NCI-H2081 treated with DMSO at 0.1 percent for 48 hours (cell line): ENCODE measurements around the gene INPPL1.
A peak's percentile ranks its signal among the peaks of the same experiment; 100 is the strongest.
"Not testable (repeated sequence)": the region's sequence is repeated elsewhere in the genome, so short reads cannot be mapped to it uniquely, and the experiment has no call there.

Experiments
- DNase-seq: peaks from one replicate; lab custom pipeline; 2025; lab: John Stamatoyannopoulos, UW

Gene INPPL1, protein sequence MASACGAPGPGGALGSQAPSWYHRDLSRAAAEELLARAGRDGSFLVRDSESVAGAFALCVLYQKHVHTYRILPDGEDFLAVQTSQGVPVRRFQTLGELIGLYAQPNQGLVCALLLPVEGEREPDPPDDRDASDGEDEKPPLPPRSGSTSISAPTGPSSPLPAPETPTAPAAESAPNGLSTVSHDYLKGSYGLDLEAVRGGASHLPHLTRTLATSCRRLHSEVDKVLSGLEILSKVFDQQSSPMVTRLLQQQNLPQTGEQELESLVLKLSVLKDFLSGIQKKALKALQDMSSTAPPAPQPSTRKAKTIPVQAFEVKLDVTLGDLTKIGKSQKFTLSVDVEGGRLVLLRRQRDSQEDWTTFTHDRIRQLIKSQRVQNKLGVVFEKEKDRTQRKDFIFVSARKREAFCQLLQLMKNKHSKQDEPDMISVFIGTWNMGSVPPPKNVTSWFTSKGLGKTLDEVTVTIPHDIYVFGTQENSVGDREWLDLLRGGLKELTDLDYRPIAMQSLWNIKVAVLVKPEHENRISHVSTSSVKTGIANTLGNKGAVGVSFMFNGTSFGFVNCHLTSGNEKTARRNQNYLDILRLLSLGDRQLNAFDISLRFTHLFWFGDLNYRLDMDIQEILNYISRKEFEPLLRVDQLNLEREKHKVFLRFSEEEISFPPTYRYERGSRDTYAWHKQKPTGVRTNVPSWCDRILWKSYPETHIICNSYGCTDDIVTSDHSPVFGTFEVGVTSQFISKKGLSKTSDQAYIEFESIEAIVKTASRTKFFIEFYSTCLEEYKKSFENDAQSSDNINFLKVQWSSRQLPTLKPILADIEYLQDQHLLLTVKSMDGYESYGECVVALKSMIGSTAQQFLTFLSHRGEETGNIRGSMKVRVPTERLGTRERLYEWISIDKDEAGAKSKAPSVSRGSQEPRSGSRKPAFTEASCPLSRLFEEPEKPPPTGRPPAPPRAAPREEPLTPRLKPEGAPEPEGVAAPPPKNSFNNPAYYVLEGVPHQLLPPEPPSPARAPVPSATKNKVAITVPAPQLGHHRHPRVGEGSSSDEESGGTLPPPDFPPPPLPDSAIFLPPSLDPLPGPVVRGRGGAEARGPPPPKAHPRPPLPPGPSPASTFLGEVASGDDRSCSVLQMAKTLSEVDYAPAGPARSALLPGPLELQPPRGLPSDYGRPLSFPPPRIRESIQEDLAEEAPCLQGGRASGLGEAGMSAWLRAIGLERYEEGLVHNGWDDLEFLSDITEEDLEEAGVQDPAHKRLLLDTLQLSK

DNA sequence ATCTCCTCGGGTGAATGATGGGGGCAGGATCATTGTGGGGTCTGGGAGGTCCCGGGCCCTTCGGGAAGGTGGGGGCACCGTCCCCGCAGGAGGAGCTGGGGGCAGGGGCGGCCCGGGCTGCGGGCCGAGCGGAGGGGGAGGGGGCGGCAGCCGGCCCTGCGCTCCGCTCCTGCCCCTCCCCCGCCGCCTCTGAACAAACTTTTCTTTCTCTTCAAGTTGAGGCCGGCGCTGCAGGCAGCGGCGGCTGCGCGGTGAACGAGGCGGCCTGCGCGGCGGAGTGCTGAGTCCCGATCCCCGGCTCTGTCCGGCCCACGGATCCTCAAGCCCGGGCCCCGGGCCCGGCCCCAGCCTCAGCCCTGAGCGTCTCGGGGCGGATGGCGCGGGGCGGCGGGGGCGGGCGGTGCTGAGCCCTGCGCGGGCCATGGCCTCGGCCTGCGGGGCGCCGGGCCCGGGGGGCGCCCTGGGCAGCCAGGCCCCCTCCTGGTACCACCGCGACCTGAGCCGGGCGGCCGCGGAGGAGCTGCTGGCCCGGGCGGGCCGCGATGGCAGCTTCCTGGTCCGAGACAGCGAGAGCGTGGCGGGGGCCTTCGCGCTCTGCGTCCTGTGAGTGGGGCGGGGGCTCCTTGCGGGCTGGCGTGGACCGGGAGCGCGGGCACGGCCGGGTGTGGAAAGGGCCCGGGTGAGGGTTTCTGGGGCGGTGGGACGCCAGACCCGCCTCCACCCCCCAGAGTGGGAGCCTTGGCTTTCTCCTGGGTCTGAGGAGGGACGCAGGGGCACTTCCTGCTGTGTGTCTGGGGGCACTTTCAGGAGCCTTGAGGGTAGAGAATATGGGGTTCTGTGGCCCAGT lies at the start of gene INPPL1:
INPPL1 (plus strand) TSS at position 204 of the 847 bp plus-strand sequence; CDS start at position 422, 218 bp downstream.
- no peak for DNase-seq

DNA sequence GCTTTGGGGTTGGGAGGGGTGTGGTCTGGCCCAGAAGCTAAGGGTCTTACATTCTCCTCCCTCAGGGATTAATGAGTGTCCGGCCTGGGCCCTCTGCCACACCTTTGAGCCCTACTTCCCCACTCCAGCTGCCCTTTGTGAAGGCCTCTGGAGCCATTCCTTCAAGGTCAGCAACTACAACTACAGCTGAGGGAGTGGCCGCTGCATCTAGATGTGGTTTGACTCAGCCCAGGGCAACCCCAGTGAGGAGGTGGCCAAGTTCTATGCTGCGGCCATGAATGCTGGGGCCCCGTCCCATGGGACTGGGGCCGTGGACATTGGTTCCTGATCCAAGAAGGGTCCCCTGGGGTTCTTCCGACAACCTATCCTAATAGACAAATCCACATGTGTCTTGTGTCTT lies 46.9 kb upstream of the INPPL1 start:
- no peak for DNase-seq

DNA sequence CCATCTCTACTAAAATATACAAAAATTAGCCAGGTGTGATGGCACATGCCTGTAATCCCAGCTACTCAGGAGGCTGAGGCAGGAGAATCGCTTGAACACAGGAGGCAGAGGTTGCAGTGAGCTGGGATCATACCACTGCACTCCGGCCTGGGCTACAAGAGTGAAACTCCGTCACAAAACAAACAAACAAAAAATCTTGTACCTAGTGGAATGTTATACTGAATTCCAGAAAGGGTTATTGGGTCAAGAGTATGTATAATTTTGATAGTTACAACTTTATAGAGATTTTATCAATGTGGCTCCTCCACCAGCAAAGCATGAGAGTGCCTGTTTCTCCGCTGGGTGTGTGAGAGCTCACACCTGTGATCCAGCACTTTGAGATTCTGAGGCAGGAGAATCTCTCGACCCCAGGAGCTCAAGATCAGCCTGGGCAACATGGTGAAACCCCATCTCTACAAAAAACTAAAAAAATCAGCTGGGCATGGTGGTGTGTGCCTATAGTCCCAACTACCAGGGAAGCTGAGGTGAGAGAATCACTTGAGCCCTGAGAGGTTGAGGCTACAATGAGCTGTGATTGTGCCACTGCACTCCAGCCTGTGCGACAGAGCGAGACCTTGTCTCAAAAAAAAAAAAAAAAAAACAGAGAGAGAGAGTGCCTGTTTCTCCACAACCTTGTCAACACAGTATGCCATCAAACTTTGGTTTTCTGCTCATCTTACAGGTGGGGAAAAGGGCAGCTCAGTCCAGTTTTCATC lies 45.3 kb upstream of the INPPL1 start:
- DNase-seq, result no peak

DNA sequence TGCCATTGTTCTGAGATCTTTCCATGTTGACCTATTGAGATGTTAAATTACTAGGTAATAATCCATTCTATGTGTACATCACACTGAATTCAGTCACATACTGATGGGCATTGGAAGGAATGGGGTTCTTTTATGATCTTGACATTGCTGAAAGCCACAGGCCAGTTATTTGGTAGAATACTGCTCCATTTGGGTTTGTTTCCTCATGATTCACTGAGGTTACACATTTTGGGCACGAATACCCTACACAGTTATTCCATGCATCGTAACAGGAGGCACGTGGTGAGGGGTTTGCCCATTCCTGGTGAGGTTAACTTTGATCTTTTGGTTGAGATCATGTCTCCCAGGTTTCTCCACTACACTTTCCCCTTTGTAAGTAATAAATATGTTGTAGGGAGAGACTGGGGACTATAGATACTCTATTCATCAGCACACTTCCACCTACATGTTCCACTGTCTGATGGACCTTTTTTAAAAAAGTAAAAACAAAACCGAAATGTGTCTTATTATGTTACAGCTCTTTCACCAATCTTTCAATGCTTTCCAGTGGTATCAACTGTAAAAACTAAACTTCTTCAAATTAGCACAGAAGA lies 44.7 kb upstream of the INPPL1 start:
- no peak for DNase-seq

DNA sequence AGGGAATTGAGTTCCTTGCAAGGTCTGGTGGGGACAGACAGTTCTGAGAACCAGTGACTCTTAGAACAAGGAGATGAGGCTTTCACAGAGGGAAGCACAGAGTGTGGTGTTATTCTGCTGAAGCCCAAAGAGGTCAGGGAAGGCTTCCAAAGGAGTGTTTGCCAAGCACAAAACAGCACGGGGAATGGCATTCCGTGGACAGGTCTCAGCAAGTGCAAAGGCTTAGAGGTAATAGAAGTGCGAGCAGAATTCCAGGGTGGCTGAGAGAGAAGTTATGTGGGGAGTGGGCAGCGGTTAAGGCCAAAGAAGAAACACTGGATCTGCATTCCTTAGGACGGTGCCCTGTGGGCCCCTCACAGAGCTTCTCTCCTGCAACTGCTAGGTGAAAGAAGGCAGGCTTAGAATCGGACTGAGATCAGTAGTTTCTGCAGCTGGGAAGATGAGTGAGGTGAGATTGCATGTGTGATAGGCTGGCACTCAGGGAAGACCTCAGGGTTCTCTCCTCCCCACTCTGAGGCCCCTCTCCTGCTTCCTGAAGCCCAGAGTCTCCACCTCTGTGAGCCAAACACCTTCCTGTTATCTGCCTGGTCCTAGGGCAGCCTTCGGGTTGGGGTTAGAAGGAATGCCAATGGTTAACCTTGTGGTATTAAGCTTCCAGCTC lies 43.5 kb upstream of the INPPL1 start:
- not testable (repeated sequence) for DNase-seq

DNA sequence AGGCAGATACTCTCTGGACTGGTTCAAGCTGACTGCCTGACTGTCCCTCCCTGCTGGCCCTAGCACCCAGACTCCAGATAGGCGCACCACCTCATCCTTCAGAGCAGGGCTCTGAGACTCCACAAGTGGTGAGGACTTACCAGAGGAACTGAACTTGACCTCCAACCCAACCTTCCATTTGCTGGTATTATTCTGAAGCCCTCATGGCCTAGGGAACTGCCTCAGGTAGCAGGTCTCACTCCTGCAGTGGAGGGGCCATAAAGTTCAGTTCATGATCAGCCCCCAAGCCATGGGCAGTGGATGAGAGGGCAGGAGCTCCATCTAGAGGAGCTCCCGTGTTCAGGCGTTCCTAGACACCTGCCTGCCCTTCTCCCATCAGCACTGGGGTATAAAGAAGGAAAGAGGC lies 43.0 kb upstream of the INPPL1 start:
- DNase-seq, result not testable (repeated sequence)

DNA sequence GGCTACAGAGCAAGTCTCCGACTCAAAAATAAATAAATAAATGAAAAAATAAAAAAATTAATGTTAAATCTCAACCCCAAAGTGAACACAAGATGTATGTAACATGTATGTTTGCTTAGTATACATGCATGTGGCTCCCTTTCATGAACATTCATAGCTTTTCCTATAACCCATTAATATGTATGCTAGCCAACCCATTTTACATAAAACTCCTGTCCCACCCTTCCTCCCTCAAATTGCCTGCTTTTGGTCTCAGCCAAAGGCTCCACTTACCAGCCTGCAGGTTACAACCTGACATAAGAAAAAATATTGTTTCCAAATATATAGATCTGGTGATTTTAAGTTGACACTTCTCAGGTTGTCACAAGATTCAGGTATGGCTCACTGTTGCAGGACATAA lies 36.3 kb upstream of the INPPL1 start:
- DNase-seq, result no peak

DNA sequence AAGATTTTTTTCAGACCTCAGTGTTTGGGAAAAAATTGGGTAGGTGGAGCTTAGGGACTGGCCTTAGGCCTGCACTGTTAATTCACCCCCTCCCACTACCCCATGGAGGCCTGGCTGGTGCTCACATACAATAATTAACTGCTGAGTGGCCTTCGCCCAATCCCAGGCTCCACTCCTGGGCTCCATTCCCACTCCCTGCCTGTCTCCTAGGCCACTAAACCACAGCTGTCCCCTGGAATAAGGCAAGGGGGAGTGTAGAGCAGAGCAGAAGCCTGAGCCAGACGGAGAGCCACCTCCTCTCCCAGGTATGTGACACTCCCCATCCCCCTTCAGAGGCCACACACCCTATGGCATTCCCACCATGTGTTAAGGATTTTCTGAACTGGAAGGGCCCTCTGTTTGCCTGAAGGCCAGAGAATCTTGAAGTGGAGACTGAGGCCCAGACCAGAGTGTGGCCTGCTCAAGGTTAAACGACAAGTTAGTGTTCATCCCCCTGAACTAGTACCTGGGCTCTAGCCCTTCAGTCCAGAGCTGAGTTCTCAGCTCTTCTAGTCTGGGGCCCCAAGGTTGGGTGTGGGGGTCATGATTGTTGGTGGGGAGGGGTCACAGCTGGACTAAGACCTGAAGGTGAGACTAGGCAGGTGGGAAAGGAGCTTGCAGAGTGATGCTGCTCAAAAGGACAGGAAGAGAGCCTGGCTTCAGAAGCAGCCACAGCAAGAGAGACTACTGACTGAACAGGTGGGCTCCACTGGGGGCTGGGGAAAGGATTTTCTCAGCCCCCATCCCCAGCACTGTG lies 34.9 kb upstream of the INPPL1 start:
- DNase-seq, result peak; percentile 46

DNA sequence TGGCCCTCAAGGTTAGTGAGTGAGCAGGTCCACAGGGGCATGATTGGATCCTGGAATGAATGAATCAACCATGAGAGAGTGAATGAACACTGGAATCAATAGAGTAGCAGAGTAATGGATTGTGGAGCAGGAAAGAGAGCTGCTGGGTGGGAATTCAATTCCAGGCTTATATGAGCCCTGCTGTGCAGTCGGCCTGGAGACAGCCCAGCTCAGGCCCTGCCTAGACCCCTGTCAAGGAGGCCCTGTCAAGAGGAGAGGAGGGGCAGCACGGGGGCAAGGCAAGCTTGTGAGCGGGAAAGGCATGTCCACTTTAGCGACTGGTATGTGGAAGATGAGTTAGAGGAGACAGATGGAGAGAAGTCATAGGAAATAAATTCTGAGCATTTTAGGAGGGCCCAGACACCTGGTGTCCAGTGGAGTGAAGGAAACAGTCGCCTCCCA lies 33.9 kb upstream of the INPPL1 start:
- no peak for DNase-seq

DNA sequence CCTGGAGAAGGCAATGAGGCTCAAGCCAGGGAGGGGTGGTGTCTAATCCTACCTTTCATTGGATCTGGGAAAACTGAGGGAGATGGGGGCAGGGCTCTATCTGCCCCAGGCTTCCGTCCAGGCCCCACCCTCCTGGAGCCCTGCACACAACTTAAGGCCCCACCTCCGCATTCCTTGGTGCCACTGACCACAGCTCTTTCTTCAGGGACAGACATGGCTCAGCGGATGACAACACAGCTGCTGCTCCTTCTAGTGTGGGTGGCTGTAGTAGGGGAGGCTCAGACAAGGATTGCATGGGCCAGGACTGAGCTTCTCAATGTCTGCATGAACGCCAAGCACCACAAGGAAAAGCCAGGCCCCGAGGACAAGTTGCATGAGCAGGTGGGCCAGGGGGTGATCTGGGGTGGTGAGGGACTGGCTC lies 32.6 kb upstream of the INPPL1 start, which contains the start of gene FOLR1:
FOLR1 (plus strand) TSS at position 180 of the 421 bp plus-strand sequence; CDS start at position 214, 34 bp downstream.
- no peak for DNase-seq

DNA sequence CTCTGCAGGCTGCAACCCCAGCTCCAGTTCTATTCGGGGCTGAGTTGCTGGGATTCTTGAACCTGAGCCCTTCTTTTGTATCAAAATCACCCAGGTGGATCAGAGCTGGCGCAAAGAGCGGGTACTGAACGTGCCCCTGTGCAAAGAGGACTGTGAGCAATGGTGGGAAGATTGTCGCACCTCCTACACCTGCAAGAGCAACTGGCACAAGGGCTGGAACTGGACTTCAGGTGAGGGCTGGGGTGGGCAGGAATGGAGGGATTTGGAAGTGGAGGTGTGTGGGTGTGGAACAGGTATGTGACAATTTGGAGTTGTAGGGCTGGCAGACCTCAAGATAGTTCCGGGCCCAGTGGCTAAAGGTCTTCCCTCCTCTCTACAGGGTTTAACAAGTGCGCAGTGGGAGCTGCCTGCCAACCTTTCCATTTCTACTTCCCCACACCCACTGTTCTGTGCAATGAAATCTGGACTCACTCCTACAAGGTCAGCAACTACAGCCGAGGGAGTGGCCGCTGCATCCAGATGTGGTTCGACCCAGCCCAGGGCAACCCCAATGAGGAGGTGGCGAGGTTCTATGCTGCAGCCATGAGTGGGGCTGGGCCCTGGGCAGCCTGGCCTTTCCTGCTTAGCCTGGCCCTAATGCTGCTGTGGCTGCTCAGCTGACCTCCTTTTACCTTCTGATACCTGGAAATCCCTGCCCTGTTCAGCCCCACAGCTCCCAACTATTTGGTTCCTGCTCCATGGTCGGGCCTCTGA lies 28.9 kb upstream of the INPPL1 start:
- DNase-seq, result no peak

DNA sequence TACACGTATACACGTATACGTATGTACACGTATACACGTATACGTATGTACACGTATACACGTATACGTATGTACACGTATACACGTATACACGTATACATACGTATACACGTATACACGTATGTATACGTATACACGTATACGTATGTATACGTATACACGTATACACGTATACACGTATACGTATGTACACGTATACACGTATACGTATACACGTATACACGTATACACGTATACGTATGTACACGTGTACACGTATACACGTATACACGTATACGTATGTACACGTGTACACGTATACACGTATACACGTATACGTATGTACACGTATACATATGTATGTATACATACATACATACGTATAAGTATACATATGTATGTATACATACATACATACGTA lies 23.1 kb upstream of the INPPL1 start:
- not testable (repeated sequence) for DNase-seq

DNA sequence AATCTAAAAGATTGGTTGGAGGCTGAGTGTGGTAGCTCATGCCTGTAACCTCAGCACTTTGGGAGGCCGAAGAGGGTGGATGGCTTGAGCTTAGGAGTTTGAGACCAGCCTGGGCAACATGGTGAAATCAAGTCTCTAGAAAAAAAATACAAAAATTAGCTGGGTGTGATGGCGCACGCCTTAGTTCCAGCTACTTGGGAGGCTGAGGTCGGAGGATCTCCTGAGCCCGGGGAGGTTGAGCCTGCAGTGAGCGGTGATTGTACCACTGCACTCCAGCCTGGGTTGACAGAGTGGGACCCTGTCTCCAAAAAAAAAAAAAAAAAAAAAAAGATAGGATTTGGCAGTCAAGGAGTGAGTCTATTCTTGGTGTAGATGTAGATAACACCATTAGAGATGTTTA lies 22.0 kb upstream of the INPPL1 start:
- no peak for DNase-seq

DNA sequence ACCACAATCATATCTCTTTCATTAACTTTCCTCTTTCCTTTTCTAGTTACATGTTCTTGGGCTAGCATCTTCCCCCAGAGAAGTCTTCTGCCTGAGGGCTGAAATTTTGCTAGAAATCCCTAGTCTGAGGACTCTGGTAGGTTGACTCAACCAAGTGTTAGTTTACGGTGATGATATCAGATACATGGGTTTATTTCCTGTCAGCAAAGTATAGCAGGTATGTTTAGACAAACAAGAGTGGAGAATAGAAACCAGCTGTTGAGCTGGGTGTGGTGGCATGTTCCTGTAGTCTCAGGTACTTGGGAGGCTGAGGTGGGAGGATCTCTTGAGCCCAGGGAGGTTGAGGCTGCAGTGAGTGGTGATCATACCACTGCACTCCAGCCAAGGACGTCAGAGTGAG lies 21.4 kb upstream of the INPPL1 start:
- no peak for DNase-seq

DNA sequence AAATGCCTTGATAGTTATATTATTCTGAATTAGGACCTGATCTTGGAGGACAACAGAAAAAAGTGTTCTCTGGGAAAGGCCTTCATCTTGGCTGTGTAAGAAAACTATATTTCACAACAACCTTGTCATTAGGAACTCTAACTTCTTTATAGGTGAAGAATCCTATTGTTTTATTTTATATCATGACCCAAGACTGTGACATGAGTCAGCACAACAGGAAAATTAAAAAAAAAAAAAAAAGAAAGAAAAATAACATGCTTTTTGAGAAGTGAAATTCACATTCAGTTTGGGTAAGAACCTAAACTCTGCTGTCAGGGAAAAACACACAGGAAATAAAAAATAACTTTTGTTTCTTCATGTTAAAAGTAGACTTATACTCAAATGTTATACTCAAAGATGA lies 19.7 kb upstream of the INPPL1 start:
- no peak for DNase-seq

DNA sequence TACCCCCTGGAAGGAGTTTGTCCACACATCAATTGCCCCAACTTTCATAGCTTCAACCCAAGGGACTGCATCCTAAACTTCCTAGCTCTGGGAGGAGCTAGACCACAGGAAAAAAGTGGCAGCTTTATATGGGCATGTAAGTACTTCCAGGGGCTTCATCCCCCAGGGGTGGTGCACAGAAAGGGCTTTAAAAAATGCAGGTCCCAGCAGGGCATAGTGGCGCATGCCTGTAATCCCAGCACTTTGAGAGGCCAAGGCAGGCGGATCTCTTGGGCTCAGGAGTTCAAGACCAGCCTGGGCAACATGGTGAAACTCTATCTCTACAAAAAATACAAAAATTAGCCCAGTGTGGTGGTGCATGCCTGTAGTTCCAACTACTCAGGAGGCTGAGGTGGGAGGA lies 17.8 kb upstream of the INPPL1 start:
- DNase-seq, result not testable (repeated sequence)

DNA sequence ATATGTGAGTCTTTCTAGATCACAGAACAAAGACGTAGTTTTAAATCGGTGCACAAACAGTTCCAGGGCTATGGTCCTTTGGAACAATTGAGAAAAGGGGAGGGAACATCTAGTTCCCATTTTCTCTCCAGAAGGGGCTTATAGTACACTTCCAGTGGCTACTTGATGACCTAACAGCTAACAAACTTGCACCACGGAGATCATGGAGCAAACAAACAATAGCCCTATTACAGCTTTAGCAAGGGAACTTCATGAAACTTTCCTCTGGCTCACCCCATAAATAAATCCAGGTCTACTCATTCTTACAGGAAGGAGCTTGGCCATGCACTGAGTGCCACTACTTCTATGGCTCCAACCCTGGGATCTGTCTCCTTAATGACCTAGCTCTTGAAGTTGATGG lies 16.3 kb upstream of the INPPL1 start:
- no peak for DNase-seq

DNA sequence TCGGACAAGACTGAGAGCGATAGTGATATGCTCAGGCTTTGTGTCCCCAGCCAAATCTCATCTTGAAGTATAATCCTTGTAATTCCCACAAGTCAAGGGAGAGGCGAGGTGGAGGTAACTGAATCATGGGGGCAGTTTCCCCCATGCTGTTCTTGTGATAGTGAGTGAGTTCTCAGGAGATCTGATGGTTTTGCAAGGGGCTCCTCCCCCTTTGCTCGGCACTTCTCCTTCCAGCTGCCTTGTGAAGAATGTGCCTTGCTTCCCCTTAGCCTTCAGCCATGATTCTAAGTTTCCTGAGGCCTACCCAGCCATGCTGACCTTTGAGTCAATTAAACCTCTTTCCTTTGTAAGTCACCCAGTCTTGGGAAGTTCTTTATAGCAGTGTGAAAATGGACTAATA lies 15.5 kb upstream of the INPPL1 start:
- DNase-seq, result no peak
